H9 (cell line): ENCODE results near the gene SLC2A4RG. TPM values are rescaled to one million over a fixed set of nuclear protein-coding genes. Genes with fewer than 3 reads are reported as not detected.
A peak's percentile ranks its signal among the peaks of the same experiment; 100 is the strongest.

Experiments used
- DNase-seq: peaks from one replicate; pipeline ENCODE4 v3.0.0-alpha.2; 2017
- H2AFZ ChIP-seq: one replicate; pipeline ENCODE4 v1.6.1; 2013; ENCODE audit warnings: mild to moderate bottlenecking, low read length, control low read depth, moderate library complexity
- H2AK5ac ChIP-seq: 2 replicates; pipeline ENCODE4 v1.6.1; 2013; ENCODE audit warnings: low read length, control low read depth, mixed read lengths; ENCODE audit not compliant: insufficient read length
- H2BK120ac ChIP-seq: one replicate; pipeline ENCODE4 v1.6.1; 2013; ENCODE audit warnings: low read depth, mild to moderate bottlenecking, low read length, control low read depth, inconsistent platforms; ENCODE audit not compliant: poor library complexity, severe bottlenecking
- H2BK12ac ChIP-seq: 2 replicates; pipeline ENCODE4 v1.6.1; 2013; ENCODE audit warnings: low read length, control low read depth, mixed read lengths, low read depth; ENCODE audit not compliant: insufficient read length
- H2BK15ac ChIP-seq: 2 replicates; pipeline ENCODE4 v1.6.1; 2013; ENCODE audit warnings: low read depth, low read length, control low read depth
- H2BK20ac ChIP-seq: one replicate; pipeline ENCODE4 v1.6.1; 2013; ENCODE audit warnings: low read depth, mild to moderate bottlenecking, low read length, control low read depth, inconsistent platforms; ENCODE audit not compliant: poor library complexity, severe bottlenecking
- H2BK5ac ChIP-seq: 2 replicates; pipeline ENCODE4 v1.6.1; 2013; ENCODE audit warnings: low read length, control low read depth, mixed read lengths; ENCODE audit not compliant: insufficient read length
- H3K14ac ChIP-seq: 2 replicates; pipeline ENCODE4 v1.6.1; 2013; ENCODE audit warnings: low read length, control low read depth; ENCODE audit not compliant: insufficient read depth
- H3K18ac ChIP-seq: 2 replicates; pipeline ENCODE4 v1.6.1; 2013; ENCODE audit warnings: low read depth, mild to moderate bottlenecking, mixed read lengths, low read length, control low read depth; ENCODE audit not compliant: insufficient read length
- H3K23ac ChIP-seq: 2 replicates; pipeline ENCODE4 v1.6.1; 2013; ENCODE audit warnings: low read length, control low read depth, mixed read lengths, low read depth; ENCODE audit not compliant: insufficient read length
- H3K23me2 ChIP-seq: 2 replicates; pipeline ENCODE4 v1.6.1; 2013; ENCODE audit warnings: low read depth, mild to moderate bottlenecking, mixed read lengths, low read length, control low read depth; ENCODE audit not compliant: insufficient read length, poor library complexity, severe bottlenecking
- H3K27ac ChIP-seq: 2 replicates; pipeline ENCODE4 v1.5.1; 2013; ENCODE audit warnings: low read length, control low read depth, mixed read lengths, low read depth; ENCODE audit not compliant: insufficient read length
- H3K27me3 ChIP-seq: 2 replicates; pipeline ENCODE4 v1.6.1; 2013; ENCODE audit warnings: low read length, control low read depth, inconsistent platforms; ENCODE audit not compliant: insufficient read depth
- H3K4ac ChIP-seq: 2 replicates; pipeline ENCODE4 v1.6.1; 2013; ENCODE audit warnings: low read depth, mild to moderate bottlenecking, control low read depth, inconsistent platforms, low read length, moderate library complexity
- H3K4me1 ChIP-seq: 2 replicates; pipeline ENCODE4 v1.6.1; 2013; ENCODE audit warnings: low read length, control low read depth, inconsistent platforms; ENCODE audit not compliant: insufficient read depth
- H3K4me2 ChIP-seq: 2 replicates; pipeline ENCODE4 v1.6.1; 2013; ENCODE audit warnings: low read length, control low read depth, mixed read lengths; ENCODE audit not compliant: insufficient read length, insufficient read depth
- H3K56ac ChIP-seq: 2 replicates; pipeline ENCODE4 v1.6.1; 2013; ENCODE audit warnings: low read depth, mild to moderate bottlenecking, mixed read lengths, low read length, control low read depth; ENCODE audit not compliant: insufficient read length
- H3K79me1 ChIP-seq: 2 replicates; pipeline ENCODE4 v1.6.1; 2013; ENCODE audit warnings: low read depth, mild to moderate bottlenecking, moderate library complexity, low read length, control low read depth, inconsistent platforms; ENCODE audit not compliant: insufficient read depth, poor library complexity, severe bottlenecking
- H3K79me2 ChIP-seq: 2 replicates; pipeline ENCODE4 v1.6.1; 2013; ENCODE audit warnings: low read length, control low read depth, inconsistent platforms; ENCODE audit not compliant: insufficient read depth
- H3K9ac ChIP-seq: 2 replicates; pipeline ENCODE4 v1.6.1; 2013; ENCODE audit warnings: low read length, control low read depth, mixed read lengths; ENCODE audit not compliant: insufficient read length; ENCODE audit errors: extremely low read depth
- H3K9me3 ChIP-seq: one replicate; pipeline ENCODE4 v1.6.1; 2013; ENCODE audit warnings: low read depth, low read length, inconsistent platforms; ENCODE audit not compliant: control insufficient read depth
- H3T11ph ChIP-seq: one replicate; pipeline ENCODE4 v1.6.1; 2013; ENCODE audit warnings: mild to moderate bottlenecking, low read length, control low read depth, inconsistent platforms
- H4K20me1 ChIP-seq: one replicate; pipeline ENCODE4 v1.6.1; 2013; ENCODE audit not compliant: control insufficient read depth, insufficient read length, insufficient read depth
- H4K5ac ChIP-seq: 2 replicates; pipeline ENCODE4 v1.6.1; 2013; ENCODE audit warnings: low read depth, mild to moderate bottlenecking, mixed read lengths, low read length, control low read depth; ENCODE audit not compliant: insufficient read length
- H4K8ac ChIP-seq: replicated peaks from 2 replicates; pipeline ENCODE4 v1.6.1; 2013; ENCODE audit warnings: low read length, control low read depth, mixed read lengths, low read depth; ENCODE audit not compliant: insufficient read length
- H4K91ac ChIP-seq: 2 replicates; pipeline ENCODE4 v1.6.1; 2013; ENCODE audit warnings: low read depth, mild to moderate bottlenecking, moderate library complexity, mixed read lengths, low read length, control low read depth; ENCODE audit not compliant: insufficient read length
- H3K27ac Mint-ChIP-seq, 3 experiments: 2 replicates in 2 of 3; 3 replicates in 1 of 3; pipeline ENCODE4 v1.8.0; 2020 to 2021; ENCODE audit warnings: mixed read lengths in 3 of 3, mild to moderate bottlenecking in 1 of 3, moderate library complexity in 1 of 3
- H3K27me3 Mint-ChIP-seq: 2 replicates; pipeline ENCODE4 v1.8.0; 2021; ENCODE audit warnings: low read depth, mild to moderate bottlenecking, moderate library complexity, mixed read lengths
- H3K36me3 Mint-ChIP-seq, 3 experiments: 2 replicates in 2 of 3; 3 replicates in 1 of 3; pipeline ENCODE4 v1.8.0; 2020 to 2021; ENCODE audit warnings: low read depth in 3 of 3, mixed read lengths in 3 of 3; ENCODE audit not compliant: insufficient read depth in 1 of 3
- H3K4me1 Mint-ChIP-seq, 2 experiments: 2 replicates each; pipeline ENCODE4 v1.8.0; 2020; ENCODE audit warnings: mixed read lengths in 2 of 2
- H3K4me3 Mint-ChIP-seq, 2 experiments: 2 replicates in 1 of 2; 3 replicates in 1 of 2; pipeline ENCODE4 v1.8.0; 2020 to 2021; ENCODE audit warnings: mild to moderate bottlenecking in 2 of 2, mixed read lengths in 2 of 2, moderate library complexity in 1 of 2
- H3K9me3 Mint-ChIP-seq, 2 experiments: 2 replicates in 1 of 2; 3 replicates in 1 of 2; pipeline ENCODE4 v1.8.0; 2020; ENCODE audit warnings: mild to moderate bottlenecking in 2 of 2, mixed read lengths in 2 of 2, moderate library complexity in 1 of 2
- CTCF ChIP-seq: fragments of 200-600 bp; sonication (generic); conservative IDR thresholded peaks from 3 replicates; pipeline ENCODE4 v1.8.0; 2021; ENCODE audit warnings: antibody characterized with exemption, mild to moderate bottlenecking
- WGBS: extraction: QIAGEN DNeasy Blood & Tissue Kit; methylation state at CpG from one replicate; pipeline ENCODE4 v1.1.7; 2013; ENCODE audit warnings: missing lambda C conversion rate, low lambda C conversion rate, mixed read lengths; ENCODE audit not compliant: insufficient read length; ENCODE audit errors: extremely low coverage; 5-methylcytosine and 5-hydroxymethylcytosine counted together
- total RNA-seq: library from RNA; stranded (reverse); gene quantifications from 2 replicates; pipeline ENCODE4 v1.2.1, GENCODE V29; 2021

SLC2A4RG gene
- total RNA-seq, 1 experiment from 2014 or later, result 43.9 TPM

- H2BK12ac ChIP-seq, result no peak overlapping the region
- no peak overlapping the region for H3K18ac ChIP-seq
- no peak overlapping the region for H3K4ac ChIP-seq
- Mint-ChIP-seq H3K4me3 (peak overlapping the region in 1 of 2 experiments; percentile 30; a peak in 1 of 5 replicates), H3K27me3 (no peaks in the 10 kb centered on the region; the same call in 1 of the 2 replicates), H3K4me1 (peaks cover 19 to 21% of the 10 kb centered on the region in 2 experiments), H3K27ac (no peak overlapping the region; a peak in 1 of 7 replicates), H3K36me3 (peaks cover 3 to 21% (median 19%) of the 10 kb centered on the region in 3 experiments; a peak in 6 of 7 replicates), H3K9me3 (no peaks in the 10 kb centered on the region; a peak in 2 of 5 replicates)
- H3K4me1 ChIP-seq, result no peaks in the 10 kb centered on the region
- no peak overlapping the region for H3K14ac ChIP-seq
- no CpG with 5 or more reads among the region's 15 CpGs for WGBS
- peak; percentile 30 for DNase-seq
- H2BK120ac ChIP-seq, result no peak overlapping the region
- no peak overlapping the region for H3K56ac ChIP-seq
- H3K23me2 ChIP-seq, result peaks cover 7% of the 10 kb centered on the region
- no peak overlapping the region for H2BK20ac ChIP-seq
- no peak for TF ChIP-seq CTCF
- H2AFZ ChIP-seq, result no peak overlapping the region
- H2BK5ac ChIP-seq, result no peak overlapping the region
- H3K9ac ChIP-seq, result no peak overlapping the region
- no peak overlapping the region for H3K23ac ChIP-seq
- H4K5ac ChIP-seq, result no peak overlapping the region
- H4K20me1 ChIP-seq, result no peaks in the 10 kb centered on the region
- H2BK15ac ChIP-seq, result no peak overlapping the region
- H3K9me3 ChIP-seq, result no peaks in the 10 kb centered on the region
- H4K8ac ChIP-seq, result no peak overlapping the region
- H3K79me2 ChIP-seq, result peaks cover 2% of the 10 kb centered on the region; the same call in 1 of the 2 replicates
- H3K27ac ChIP-seq, result no peak overlapping the region
- H3T11ph ChIP-seq, result no peak overlapping the region
- no peaks in the 10 kb centered on the region for H3K79me1 ChIP-seq
- H2AK5ac ChIP-seq, result no peak overlapping the region
- no peak overlapping the region for H3K4me2 ChIP-seq
- H4K91ac ChIP-seq, result no peak overlapping the region
- no peaks in the 10 kb centered on the region for H3K27me3 ChIP-seq
These were observed 34.7 kb downstream of the SLC2A4RG start for GRCh38 chr20:63774306-63774705.
